Measurements from ENCODE around the gene OGFOD3.

The OGFOD3 gene

GRCh38 chr17:82446124-82446523 is 27.7 kb upstream of the OGFOD3 start:
- DNase-seq, result no peak

DNA sequence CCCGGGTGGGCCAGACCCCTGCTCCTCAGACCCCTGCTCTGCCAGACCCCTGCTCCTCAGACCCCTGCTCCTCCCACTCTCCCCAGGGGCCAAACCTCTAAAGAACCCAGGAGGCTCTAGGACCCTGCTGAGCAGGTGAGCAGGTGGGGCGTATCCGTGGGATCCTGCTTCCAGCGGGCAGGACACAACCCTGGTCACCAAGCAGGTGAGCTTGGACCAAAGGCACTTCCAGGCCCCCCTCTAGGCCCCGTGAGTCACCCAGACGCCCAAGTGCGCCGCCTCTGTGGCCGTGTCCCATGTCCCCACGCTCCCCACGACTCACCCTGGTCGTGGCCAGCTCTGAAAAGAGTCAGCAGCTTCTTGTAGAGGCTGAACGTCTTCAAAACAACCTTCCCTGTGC is 27.2 kb upstream of the OGFOD3 start:
- DNase-seq, result no peak

GRCh38 chr17:82444941-82445521 is 26.6 kb upstream of the OGFOD3 start:
- DNase-seq, result no peak

DNA sequence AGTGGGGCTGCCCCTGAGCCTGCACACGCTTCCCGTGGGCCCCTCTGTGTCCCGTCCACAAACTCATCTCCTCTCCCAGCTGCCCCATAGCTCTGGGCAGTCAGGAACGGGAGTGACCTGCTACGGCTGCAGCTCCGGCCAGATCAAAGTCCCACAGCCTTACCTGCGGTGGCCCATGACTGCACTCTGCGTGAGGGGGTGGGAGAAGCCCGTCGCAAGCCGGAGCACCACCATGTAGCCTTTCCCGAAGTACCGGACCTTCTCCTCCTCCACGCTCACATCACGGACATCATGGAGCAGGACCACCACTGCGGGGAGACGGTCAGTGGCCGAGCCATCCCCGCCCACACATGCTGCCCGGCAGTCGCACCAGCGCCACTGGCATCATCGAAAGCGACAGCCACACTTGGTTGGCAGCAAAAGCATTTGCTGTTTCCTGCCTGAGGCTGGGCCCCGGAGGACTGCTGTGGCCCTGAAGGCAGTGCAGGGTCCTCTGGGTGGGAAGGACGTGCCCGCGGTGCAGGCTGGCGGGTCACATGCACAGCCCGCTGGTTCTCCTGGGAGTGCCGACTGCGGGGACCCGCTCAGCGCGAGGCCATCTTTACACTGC is 26.0 kb upstream of the OGFOD3 start:
- DNase-seq, result no peak

DNA sequence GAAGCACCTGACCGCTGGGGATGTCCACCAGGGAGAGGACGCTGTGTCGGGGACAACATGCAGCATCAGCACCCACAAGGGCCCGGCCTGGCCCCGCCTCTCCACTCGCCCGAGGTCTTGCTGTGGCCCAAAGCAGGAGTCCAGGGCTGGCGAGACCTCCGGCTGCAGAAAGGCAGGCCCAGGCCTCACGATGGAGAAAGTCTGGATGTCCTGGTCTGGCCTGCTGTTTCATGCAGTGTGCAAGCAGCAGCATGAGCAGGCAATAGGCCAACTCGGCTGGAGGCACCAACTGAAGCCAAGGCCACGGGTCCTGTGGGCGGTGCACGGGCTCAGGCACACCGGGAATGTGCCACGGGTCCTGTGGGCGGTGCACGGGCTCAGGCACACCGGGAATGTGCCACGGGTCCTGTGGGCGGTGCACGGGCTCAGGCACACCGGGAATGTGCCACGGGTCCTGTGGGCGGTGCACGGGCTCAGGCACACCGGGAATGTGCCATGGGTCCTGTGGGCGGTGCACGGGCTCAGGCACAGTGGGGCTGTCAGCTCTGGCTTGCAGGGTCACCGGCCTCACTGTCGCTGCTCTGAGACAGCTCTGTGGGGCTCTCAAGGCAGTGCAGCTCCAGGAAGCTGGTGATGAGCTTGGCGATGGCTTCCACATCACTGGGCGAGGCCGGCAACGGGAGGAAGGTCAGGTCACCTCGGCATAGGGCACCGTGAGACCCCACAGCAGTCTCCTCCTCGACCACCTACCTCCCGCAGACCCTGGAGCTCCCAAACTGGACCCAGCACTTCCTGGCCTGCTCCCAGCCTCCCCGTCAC is 25.3 kb upstream of the OGFOD3 start:
- DNase-seq, result no peak

- DNase-seq, result no peak
Measured at GRCh38 chr17:82442643-82443464, 24.5 kb upstream of the OGFOD3 start.

DNA sequence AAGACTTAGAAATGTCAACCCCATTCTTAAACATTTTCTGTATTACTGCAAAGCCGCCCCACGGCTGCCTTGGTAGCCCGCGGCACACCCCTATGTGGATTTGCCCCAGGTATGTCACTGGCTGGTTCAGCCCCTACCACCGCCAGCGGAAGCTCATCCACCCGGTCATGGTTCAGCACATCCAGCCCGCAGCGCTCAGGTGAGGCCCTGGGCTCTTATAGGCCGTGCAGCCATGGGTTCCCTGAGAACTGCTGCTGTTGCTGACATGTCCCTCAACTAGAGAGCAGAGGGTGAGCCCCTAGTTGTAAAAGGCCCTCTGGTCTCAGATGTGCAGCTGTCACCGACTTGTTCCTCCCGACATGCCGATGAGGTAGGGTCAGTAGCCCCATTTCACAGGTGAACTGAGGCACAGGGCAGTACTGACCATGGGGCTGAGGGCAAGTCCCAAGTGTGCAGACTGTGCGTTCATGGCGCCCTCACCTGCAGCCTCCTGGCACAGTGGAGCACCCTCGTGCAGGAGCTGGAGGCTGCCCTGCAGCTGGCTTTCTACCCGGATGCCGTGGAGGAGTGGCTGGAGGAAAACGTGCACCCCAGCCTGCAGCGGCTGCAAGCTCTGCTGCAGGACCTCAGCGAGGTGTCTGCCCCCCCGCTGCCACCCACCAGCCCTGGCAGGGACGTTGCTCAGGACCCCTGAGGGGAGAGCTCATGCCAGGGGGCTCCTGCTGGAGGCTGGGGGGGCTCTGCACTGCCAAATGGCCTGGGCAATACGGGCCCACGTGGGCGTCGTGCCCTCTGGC is 23.5 kb upstream of the OGFOD3 start:
- no peak for DNase-seq

GRCh38 chr17:82440991-82441627 is 22.7 kb upstream of the OGFOD3 start:
- DNase-seq, result no peak

DNA sequence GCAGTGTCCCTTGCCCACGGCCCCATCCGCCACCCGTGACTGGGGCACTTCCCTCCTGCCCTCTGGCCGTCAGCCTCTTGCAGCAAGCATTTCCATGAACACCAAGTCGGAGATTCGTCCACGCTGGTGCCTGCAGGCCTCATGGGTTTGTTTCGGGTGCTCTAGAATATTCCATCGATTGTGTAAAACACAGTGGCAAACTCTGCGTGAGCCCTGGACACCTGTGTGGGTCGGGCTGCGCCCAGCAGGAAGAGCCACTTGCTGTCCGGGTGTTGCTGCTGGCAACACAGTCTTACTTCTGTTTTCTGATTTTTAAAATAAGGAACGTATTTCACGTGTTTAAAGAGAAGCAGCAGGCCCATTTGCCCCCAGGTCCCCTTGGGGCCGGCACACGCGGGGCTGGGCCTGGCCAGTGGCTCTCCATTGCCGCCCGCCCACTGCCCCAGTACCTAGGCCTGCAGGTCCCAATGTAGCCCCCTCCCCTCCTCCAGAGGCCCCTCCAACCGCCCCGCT is 22.1 kb upstream of the OGFOD3 start:
- DNase-seq, result no peak

GRCh38 chr17:82439829-82440365 is 21.5 kb upstream of the OGFOD3 start:
- no peak for DNase-seq

- DNase-seq, result no peak
Measured at GRCh38 chr17:82439194-82439828, 20.9 kb upstream of the OGFOD3 start.

GRCh38 chr17:82438401-82439193 is 20.2 kb upstream of the OGFOD3 start:
- DNase-seq, result no peak

GRCh38 chr17:82437325-82437668 is 18.9 kb upstream of the OGFOD3 start:
- DNase-seq, result no peak

DNA sequence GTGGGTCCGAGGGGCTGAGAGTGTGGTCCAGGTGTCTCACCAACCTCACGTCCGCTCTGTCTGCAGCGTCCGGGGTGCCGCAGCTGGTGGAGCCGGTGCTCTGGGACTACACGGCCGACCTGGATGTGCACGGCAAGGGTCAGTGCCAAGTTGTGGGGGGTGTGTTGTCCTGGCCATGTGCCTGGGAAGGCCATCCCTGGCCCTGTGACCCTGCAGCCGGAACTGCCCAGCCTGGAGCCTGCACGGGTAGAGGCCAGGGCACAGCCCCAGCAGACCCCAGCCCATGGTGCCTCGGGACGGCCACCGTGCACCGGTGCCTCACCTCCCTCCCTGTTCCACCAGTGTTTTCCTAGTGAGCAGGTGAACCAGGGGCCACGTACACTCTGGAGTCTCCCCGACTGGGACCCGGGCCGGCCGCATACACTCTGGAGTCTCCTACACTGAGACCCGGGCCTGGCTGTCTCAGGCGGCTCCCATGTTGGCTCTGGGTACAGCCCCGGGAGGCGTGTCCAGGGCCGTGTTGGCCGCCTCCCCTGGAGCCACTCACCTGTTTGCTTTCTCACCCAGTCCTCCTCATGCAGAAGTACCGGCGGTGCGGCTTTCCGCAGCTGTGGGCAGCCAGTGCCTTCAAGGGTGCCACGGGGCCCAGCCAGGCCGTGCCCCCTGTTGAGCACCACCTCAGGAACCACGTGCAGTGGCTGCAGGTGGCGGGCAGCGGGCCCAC is 18.4 kb upstream of the OGFOD3 start:
- no peak for DNase-seq

- no peak for DNase-seq
Measured at GRCh38 chr17:82435601-82436583, 17.5 kb upstream of the OGFOD3 start.

- DNase-seq, result no peak
Measured at GRCh38 chr17:82435103-82435502, 16.7 kb upstream of the OGFOD3 start.

DNA sequence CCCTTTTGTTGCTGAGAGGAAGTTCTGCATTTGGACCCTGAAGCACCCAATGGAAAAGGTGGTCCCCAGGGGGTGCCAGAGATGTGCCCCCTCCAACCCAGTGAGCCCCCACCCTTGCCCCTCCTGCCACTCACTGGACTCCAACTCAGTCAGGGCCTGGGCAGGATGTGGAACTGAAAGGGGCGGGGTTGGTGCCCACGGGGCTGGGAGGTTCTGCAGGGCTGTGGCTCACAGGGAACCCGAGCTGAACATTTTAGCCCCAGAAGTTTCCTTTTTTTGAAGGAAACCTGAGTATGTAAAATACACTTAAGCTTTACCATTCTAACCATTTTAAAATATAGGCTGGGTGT is 15.8 kb upstream of the OGFOD3 start:
- DNase-seq, result peak; percentile 61

GRCh38 chr17:82433560-82434215 is 15.3 kb upstream of the OGFOD3 start:
- DNase-seq, result no peak

Measured in CD4-positive, alpha-beta T cell treated with Interleukin-17A for 4 hours (primary cell).